Erythroblast (primary cell): ENCODE measurements around the gene TM7SF2.

Experiments used
- GATA1 ChIP-seq: IDR thresholded peaks from 2 replicates; pipeline ENCODE4 v1.6.1; 2011; ENCODE audit warnings: low read depth, mild to moderate bottlenecking, control low read depth, low read length, moderate library complexity
- POLR2A ChIP-seq: IDR thresholded peaks from 2 replicates; pipeline ENCODE4 v1.6.1; 2011; ENCODE audit warnings: mild to moderate bottlenecking, low read length

- TF ChIP-seq POLR2A (no peak), GATA1 (no peak)
These were observed 32.8 kb upstream of the TM7SF2 start for GRCh38 chr11:65078786-65079342.
